ENCODE results near the gene ANKRD39. TPM values are rescaled to one million over a fixed set of nuclear protein-coding genes. Genes with fewer than 3 reads are reported as not detected.

Gene ANKRD39
- total and polyA plus RNA-seq, 10 of the 15 experiments (the other 5 are each of a cell fraction or from before 2014, with no cell fraction given), result 7.4 to 36.2 (median 23.7) TPM

DNA sequence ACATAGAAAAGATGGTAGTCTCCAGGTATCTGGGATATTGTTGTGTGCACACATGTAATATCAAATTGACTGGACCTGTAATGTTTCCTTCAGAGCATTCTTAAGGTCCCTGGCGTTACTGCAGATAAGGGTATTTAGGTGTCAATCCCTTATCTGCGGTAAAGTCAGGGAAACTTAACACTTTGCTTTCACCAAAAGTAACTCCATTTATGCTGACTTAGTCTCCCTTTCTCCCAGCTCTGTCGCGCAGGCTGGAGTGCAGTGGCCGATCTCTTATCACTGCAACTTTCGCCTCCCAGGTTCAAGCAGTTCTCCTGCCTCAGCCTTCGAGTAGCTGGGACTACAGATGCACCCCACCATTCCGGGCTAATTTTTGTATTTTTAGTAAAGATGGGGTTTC is 39.9 kb downstream of the ANKRD39 start:
- BruUV-seq (replicated peaks), result no TSS peak
- ChIA-PET CTCF (interaction anchor here (0.8 to 2.8 kb wide), 4 partner anchors 10 to 86 kb away, joined by 3 to 6 read pairs (median 3); partner anchors contain the start of gene ANKRD39), RAD21 (ENCODE audit: unreplicated experiment) (interaction anchor here (0.7 kb wide), 2 partner anchors 33 to 49 kb away, joined by 3 to 4 read pairs; no protein-coding TSS in a partner anchor), SMC1A (ENCODE audit: uncharacterized antibody, unreplicated experiment) (interaction anchor here (0.7 to 1.0 kb wide), 2 partner anchors 55 to 180 kb away, joined by 3 read pairs; no protein-coding TSS in a partner anchor), POLR2A (no interaction called here)
- H3K4me1 ChIP-seq (ENCODE audit: control insufficient read depth, insufficient read depth, low read length), result peaks cover 12% of the 10 kb centered on the region
- DNase-seq (ENCODE audit: low read depth, low spot score) (no peak), ATAC-seq (no peak), FAIRE-seq (no peak)
- H3K27ac ChIP-seq (ENCODE audit: control insufficient read depth, insufficient read depth), result no peak overlapping the region
- peak overlapping the region; percentile 96 for H3K4me3 ChIP-seq
- peak overlapping the region; percentile 79 for H3K4me2 ChIP-seq (ENCODE audit: control insufficient read depth, insufficient read depth)
- TF ChIP-seq STAT3 (IDR thresholded peaks at IDR 0.05; ENCODE audit: low read depth, low read length) (no peak), CEBPB (IDR thresholded peaks at IDR 0.05; ENCODE audit: borderline replicate concordance in 1 of 2, low read depth in 2 of 2, low read length in 2 of 2) (no peak), SP1 (IDR thresholded peaks at IDR 0.05; ENCODE audit: low read depth, low read length) (no peak), TBL1XR1 (IDR thresholded peaks at IDR 0.05; ENCODE audit: low read depth, low read length) (no peak), RUNX3 (IDR thresholded peaks at IDR 0.05; ENCODE audit: low read length) (no peak), CHD4 (IDR thresholded peaks at IDR 0.05) (no peak), HDAC6 (IDR thresholded peaks at IDR 0.05; ENCODE audit: unreplicated experiment) (no peak), CHD1 (IDR thresholded peaks at IDR 0.05; ENCODE audit: low read depth, low read length) (no peak), IRF4 (IDR thresholded peaks at IDR 0.05; ENCODE audit: low read depth, low read length) (no peak), GABPA (IDR thresholded peaks at IDR 0.05; ENCODE audit: low read depth) (no peak), EGR1 (IDR thresholded peaks at IDR 0.05; ENCODE audit: borderline replicate concordance in 1 of 2, low read depth in 2 of 2, low read length in 2 of 2) (no peak)
- TF ChIP-seq, protein P1, sequence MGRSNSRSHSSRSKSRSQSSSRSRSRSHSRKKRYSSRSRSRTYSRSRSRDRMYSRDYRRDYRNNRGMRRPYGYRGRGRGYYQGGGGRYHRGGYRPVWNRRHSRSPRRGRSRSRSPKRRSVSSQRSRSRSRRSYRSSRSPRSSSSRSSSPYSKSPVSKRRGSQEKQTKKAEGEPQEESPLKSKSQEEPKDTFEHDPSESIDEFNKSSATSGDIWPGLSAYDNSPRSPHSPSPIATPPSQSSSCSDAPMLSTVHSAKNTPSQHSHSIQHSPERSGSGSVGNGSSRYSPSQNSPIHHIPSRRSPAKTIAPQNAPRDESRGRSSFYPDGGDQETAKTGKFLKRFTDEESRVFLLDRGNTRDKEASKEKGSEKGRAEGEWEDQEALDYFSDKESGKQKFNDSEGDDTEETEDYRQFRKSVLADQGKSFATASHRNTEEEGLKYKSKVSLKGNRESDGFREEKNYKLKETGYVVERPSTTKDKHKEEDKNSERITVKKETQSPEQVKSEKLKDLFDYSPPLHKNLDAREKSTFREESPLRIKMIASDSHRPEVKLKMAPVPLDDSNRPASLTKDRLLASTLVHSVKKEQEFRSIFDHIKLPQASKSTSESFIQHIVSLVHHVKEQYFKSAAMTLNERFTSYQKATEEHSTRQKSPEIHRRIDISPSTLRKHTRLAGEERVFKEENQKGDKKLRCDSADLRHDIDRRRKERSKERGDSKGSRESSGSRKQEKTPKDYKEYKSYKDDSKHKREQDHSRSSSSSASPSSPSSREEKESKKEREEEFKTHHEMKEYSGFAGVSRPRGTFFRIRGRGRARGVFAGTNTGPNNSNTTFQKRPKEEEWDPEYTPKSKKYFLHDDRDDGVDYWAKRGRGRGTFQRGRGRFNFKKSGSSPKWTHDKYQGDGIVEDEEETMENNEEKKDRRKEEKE (IDR thresholded peaks at IDR 0.05), result no peak
- TF ChIP-seq, protein P2, sequence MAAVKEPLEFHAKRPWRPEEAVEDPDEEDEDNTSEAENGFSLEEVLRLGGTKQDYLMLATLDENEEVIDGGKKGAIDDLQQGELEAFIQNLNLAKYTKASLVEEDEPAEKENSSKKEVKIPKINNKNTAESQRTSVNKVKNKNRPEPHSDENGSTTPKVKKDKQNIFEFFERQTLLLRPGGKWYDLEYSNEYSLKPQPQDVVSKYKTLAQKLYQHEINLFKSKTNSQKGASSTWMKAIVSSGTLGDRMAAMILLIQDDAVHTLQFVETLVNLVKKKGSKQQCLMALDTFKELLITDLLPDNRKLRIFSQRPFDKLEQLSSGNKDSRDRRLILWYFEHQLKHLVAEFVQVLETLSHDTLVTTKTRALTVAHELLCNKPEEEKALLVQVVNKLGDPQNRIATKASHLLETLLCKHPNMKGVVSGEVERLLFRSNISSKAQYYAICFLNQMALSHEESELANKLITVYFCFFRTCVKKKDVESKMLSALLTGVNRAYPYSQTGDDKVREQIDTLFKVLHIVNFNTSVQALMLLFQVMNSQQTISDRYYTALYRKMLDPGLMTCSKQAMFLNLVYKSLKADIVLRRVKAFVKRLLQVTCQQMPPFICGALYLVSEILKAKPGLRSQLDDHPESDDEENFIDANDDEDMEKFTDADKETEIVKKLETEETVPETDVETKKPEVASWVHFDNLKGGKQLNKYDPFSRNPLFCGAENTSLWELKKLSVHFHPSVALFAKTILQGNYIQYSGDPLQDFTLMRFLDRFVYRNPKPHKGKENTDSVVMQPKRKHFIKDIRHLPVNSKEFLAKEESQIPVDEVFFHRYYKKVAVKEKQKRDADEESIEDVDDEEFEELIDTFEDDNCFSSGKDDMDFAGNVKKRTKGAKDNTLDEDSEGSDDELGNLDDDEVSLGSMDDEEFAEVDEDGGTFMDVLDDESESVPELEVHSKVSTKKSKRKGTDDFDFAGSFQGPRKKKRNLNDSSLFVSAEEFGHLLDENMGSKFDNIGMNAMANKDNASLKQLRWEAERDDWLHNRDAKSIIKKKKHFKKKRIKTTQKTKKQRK (IDR thresholded peaks at IDR 0.05; ENCODE audit: low read depth, low read length), result no peak
- TF ChIP-seq, protein P3, sequence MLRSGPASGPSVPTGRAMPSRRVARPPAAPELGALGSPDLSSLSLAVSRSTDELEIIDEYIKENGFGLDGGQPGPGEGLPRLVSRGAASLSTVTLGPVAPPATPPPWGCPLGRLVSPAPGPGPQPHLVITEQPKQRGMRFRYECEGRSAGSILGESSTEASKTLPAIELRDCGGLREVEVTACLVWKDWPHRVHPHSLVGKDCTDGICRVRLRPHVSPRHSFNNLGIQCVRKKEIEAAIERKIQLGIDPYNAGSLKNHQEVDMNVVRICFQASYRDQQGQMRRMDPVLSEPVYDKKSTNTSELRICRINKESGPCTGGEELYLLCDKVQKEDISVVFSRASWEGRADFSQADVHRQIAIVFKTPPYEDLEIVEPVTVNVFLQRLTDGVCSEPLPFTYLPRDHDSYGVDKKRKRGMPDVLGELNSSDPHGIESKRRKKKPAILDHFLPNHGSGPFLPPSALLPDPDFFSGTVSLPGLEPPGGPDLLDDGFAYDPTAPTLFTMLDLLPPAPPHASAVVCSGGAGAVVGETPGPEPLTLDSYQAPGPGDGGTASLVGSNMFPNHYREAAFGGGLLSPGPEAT (IDR thresholded peaks at IDR 0.05; ENCODE audit: low read depth), result no peak
- 95% methylated on average over 8 of the region's 8 CpGs for WGBS (ENCODE audit: insufficient coverage, insufficient replicate concordance, low lambda C conversion rate, missing lambda C conversion rate)
- H3K9ac ChIP-seq (ENCODE audit: control insufficient read depth, insufficient read depth, low read length), result no peak overlapping the region
- no peaks in the 10 kb centered on the region for H3K36me3 ChIP-seq (ENCODE audit: control insufficient read depth in 2 of 2, insufficient read depth in 2 of 2, low read length in 1 of 2)
- H4K20me1 ChIP-seq (ENCODE audit: control insufficient read depth, insufficient read depth), result peaks cover 5% of the 10 kb centered on the region; the same call in 1 of the 2 replicates
- intact Hi-C loops (cut with micrococcal nuclease; ENCODE audit: unreplicated experiment), result no loop called here
- in situ Hi-C loops (cut with MboI), result no loop called here
- peaks cover 27% of the 10 kb centered on the region for H3K79me2 ChIP-seq (ENCODE audit: control insufficient read depth, insufficient read depth, low read length)
- H3K27me3 ChIP-seq (replicated peaks in 1 of 2; ENCODE audit: control insufficient read depth in 2 of 2, insufficient read depth in 2 of 2, low read length in 1 of 2), result no peaks in the 10 kb centered on the region
- no peak overlapping the region for H2AFZ ChIP-seq (ENCODE audit: control insufficient read depth, low read depth, low read length)
- no peaks in the 10 kb centered on the region for H3K9me3 ChIP-seq (replicated peaks; ENCODE audit: control insufficient read depth, insufficient read depth, low read length)

Data from GM12878 (cell line).